AG04449 (cell line): ENCODE data around the gene EPYC.

Experiments used
- CTCF ChIA-PET: fragments of 350-600 bp; formaldehyde crosslinking; extraction: SDS; loops from one replicate; lab custom pipeline; 2021; ENCODE audit warnings: antibody characterized with exemption; lab: Yijun Ruan, JAX
- POLR2A ChIA-PET: fragments of 400-600, 350-600 bp; formaldehyde crosslinking; extraction: SDS; loops from one replicate; lab custom pipeline; 2020; ENCODE audit warnings: antibody characterized with exemption, inconsistent platforms; lab: Yijun Ruan, JAX
- DNase-seq: peaks from one replicate; pipeline ENCODE4 v3.0.0-alpha.2; 2010; ENCODE audit warnings: low read depth, low spot score
- H3K4me3 ChIP-seq: 2 replicates; pipeline ENCODE4 v1.5.1; 2011; ENCODE audit warnings: low read depth, mild to moderate bottlenecking, control low read depth, low read length
- TF ChIP-seq, protein P1 (sequence below): IDR thresholded peaks from one replicate; pipeline ENCODE4 v1.5.1; 2011; ENCODE audit warnings: mild to moderate bottlenecking, moderate library complexity, low read length, control low read depth, inconsistent platforms; ENCODE audit not compliant: insufficient read depth; ENCODE audit errors: missing control alignments

EPYC gene

DNA sequence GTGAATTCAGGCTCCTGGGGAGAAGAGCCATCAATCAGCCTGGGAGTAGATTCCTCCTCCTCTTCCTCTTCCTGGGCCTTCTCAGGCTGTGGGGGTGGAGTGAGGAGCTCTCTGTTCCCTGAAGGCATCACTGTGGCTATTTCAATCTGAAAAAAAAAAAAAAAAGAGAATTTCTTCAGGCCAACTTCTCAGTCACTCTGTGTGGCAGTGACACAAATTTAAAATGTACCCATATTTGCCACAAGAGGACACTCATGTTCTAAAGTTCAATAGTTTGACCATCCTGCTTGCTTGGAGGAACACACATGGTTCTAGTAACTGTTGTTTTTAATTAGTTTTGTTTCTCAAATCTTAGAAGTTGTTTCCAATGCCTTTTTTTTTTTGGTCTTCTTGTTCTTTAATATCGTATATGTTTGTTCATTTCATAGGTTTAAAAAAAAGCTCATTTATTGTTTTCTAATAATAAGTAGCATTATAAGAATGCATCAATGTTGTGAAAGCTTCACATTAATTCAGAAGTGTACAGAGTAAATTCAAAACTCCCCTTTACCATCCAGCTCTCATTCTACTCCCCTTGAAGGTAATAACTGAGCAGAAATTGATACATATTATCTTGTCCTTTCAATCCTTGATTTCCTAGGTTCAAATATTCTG is 26.5 kb downstream of the EPYC start:
- CTCF ChIA-PET, result interaction anchor here (0.6 to 4.6 kb wide), 45 partner anchors 9 to 392 kb away, joined by 3 to 115 read pairs (median 4); partner anchors contain the start of gene LUM
- POLR2A ChIA-PET, result interaction anchor here (0.7 kb wide), 1 partner anchor 130 kb away, joined by 3 read pairs; no protein-coding TSS in a partner anchor

DNA sequence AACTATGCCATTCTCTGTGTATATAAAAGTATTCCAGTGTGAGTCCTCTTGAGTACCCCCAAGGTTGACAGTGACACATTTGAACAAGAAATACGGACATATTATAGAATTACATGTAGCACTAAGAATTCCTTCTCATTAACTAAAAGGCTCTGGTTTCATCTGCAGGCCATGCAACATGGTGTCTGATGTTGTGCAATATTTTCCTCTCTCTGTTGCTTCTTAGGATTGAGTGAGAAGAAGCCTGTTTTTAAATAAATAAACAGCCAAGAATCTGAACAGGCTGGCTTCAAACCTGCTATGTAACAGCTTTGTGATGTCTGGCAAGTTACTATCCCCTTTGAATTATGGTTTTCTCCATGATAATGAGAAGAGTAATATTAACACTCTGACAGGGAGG is 27.5 kb downstream of the EPYC start:
- no peak for DNase-seq
- ChIA-PET POLR2A (interaction anchor here (0.6 kb wide), 1 partner anchor 1419 kb away, joined by 3 read pairs; no protein-coding TSS in a partner anchor), CTCF (interaction anchor here (0.9 to 4.6 kb wide), 22 partner anchors 8 to 388 kb away, joined by 3 to 115 read pairs (median 6); partner anchors contain the start of gene LUM)
- H3K4me3 ChIP-seq, result no peak overlapping the region
- TF ChIP-seq, protein P1, sequence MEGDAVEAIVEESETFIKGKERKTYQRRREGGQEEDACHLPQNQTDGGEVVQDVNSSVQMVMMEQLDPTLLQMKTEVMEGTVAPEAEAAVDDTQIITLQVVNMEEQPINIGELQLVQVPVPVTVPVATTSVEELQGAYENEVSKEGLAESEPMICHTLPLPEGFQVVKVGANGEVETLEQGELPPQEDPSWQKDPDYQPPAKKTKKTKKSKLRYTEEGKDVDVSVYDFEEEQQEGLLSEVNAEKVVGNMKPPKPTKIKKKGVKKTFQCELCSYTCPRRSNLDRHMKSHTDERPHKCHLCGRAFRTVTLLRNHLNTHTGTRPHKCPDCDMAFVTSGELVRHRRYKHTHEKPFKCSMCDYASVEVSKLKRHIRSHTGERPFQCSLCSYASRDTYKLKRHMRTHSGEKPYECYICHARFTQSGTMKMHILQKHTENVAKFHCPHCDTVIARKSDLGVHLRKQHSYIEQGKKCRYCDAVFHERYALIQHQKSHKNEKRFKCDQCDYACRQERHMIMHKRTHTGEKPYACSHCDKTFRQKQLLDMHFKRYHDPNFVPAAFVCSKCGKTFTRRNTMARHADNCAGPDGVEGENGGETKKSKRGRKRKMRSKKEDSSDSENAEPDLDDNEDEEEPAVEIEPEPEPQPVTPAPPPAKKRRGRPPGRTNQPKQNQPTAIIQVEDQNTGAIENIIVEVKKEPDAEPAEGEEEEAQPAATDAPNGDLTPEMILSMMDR, result no peak

More for the DNA sequence above, 26.5 kb downstream of the EPYC start:
- H3K4me3 ChIP-seq, result no peak overlapping the region
- TF ChIP-seq, protein P1, result peak; percentile 51
- DNase-seq, result no peak

DNA sequence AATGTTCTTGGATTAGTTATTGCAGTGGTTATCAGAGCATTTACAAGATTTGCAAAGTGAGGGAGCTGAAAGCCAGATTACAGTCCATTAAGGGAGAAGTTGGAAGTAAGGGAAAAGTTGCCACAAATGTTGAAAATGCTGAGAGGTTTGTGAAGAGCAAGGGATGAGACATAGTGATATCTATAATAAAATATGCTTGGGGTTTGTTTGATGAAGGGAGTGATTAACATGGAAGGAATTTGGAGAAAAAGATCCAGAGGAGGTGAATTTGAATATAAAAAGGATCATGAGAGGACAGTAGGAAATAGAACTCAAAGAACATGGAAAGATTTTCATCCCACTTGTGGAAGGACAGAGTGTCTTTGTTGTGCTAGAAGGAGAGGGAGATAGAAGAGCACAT is 30.5 kb downstream of the EPYC start:
- POLR2A ChIA-PET, result no interaction called here

GRCh38 chr12:90972226-90972625 is 32.5 kb downstream of the EPYC start:
- TF ChIP-seq, protein P1, result no peak
- DNase-seq, result no peak
- no peak overlapping the region for H3K4me3 ChIP-seq
- CTCF ChIA-PET, result interaction anchor here (1.7 to 2.5 kb wide), 2 partner anchors 8 to 137 kb away, joined by 6 to 7 read pairs; no protein-coding TSS in a partner anchor
- POLR2A ChIA-PET, result no interaction called here

More for the DNA sequence above, 30.5 kb downstream of the EPYC start:
- DNase-seq, result no peak
- no peak overlapping the region for H3K4me3 ChIP-seq
- CTCF ChIA-PET, result interaction anchor here (1.0 to 2.8 kb wide), 9 partner anchors 10 to 381 kb away, joined by 3 to 14 read pairs (median 4); no protein-coding TSS in a partner anchor
- TF ChIP-seq, protein P1, result no peak

- ChIA-PET POLR2A (no interaction called here), CTCF (interaction anchor here (1.3 to 3.9 kb wide), 7 partner anchors 9 to 399 kb away, joined by 3 to 17 read pairs (median 4); no protein-coding TSS in a partner anchor)
- no peak for DNase-seq
- TF ChIP-seq, protein P1, result no peak
- H3K4me3 ChIP-seq, result no peak overlapping the region
These were observed 33.9 kb downstream of the EPYC start for GRCh38 chr12:90970911-90971310.

- TF ChIP-seq, protein P1, result no peak
- ChIA-PET POLR2A (no interaction called here), CTCF (interaction anchor here (1.0 to 3.9 kb wide), 12 partner anchors 8 to 400 kb away, joined by 3 to 17 read pairs (median 5); no protein-coding TSS in a partner anchor)
- no peak overlapping the region for H3K4me3 ChIP-seq
- DNase-seq, result no peak
These were observed 34.3 kb downstream of the EPYC start for GRCh38 chr12:90970471-90970870.
